22Rv1 (cell line): Measurements from ENCODE around the gene ANKRD9.

Experiments
- ZFX ChIP-seq: fragments of 450-650 bp; IDR thresholded peaks from 2 replicates; pipeline ENCODE4 v1.6.1; 2017; ENCODE audit warnings: antibody characterized with exemption, borderline replicate concordance
- TF ChIP-seq, protein P1 (sequence below): fragments of 450-650 bp; IDR thresholded peaks from 2 replicates; pipeline ENCODE4 v1.5.1; 2017; ENCODE audit warnings: mild to moderate bottlenecking

DNA sequence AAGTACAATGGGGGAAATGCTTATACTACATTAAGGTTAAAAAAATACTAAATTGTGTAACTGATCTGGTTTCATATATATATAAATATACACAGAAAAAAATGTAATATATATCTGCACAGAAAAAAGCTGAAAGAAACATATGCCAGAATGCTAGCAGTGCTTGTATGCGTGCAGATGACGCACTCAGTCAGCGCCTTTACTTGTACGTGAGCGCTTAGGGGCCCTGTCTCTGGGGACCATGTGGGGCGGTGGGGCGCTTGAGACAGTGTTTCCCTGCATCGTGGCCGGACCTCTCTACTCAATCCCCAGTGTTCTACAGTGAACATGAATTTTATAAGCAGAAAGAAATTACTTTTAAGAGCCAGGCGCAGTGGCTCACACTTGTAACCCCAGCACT is 7.0 kb downstream of the ANKRD9 start:
- TF ChIP-seq, protein P1, sequence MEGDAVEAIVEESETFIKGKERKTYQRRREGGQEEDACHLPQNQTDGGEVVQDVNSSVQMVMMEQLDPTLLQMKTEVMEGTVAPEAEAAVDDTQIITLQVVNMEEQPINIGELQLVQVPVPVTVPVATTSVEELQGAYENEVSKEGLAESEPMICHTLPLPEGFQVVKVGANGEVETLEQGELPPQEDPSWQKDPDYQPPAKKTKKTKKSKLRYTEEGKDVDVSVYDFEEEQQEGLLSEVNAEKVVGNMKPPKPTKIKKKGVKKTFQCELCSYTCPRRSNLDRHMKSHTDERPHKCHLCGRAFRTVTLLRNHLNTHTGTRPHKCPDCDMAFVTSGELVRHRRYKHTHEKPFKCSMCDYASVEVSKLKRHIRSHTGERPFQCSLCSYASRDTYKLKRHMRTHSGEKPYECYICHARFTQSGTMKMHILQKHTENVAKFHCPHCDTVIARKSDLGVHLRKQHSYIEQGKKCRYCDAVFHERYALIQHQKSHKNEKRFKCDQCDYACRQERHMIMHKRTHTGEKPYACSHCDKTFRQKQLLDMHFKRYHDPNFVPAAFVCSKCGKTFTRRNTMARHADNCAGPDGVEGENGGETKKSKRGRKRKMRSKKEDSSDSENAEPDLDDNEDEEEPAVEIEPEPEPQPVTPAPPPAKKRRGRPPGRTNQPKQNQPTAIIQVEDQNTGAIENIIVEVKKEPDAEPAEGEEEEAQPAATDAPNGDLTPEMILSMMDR = no peak
- TF ChIP-seq ZFX = no peak
